ENCODE data around the gene PINK1. TPM values are rescaled to one million over a fixed set of nuclear protein-coding genes. Genes with fewer than 3 reads are reported as not detected.

PINK1 gene
- total and polyA plus RNA-seq, 2 of the 13 experiments (the other 11 are each of a cell fraction or from before 2014, with no cell fraction given) = 15.3 to 16.1 TPM

DNA sequence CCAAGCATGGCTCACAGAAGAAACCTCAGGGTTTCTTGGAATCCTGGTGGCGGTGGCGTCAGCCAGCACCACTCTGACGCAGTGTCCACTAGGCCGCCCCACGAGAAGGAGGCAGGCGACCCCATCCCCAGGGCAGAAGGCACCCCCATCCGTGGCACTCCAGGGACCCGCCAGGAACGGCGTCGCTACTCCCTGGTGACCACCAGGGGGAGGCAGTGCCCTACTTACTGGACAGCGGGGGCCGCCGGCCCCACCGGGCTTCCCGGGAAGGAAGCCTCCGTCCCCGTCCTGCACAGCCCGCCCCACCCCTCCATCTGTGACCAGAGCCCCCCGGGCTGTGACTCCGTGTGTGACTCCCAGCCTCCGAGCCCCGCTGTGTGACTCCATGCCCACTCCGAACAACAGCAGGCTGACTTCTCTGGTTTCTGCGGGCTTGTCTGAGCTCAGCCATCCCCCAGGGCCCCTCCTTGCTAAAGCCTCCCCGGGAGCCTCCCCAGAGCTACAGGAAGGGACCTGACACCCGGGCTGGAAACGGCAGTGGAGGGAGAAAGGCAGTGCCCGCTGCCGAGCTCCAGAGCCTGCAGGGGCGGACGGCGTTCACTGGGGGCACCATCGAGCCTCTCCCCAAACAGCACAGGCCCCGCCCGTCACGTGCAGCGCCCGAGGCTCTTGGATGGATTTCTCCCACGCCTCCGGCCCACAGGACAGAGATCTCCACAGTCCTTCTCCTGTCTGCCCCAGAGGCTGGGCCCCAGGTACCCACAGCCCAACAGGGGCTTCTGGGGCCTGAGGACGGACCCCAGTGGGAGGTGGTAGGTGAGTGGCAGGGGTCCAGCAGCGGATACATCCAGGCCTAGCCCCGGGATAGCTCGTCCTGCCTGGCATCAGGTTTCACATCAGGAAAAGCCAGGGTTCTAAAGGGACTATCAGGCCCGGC, 63.4 kb downstream of the PINK1 start (continued):
- TF ChIP-seq, protein P1, sequence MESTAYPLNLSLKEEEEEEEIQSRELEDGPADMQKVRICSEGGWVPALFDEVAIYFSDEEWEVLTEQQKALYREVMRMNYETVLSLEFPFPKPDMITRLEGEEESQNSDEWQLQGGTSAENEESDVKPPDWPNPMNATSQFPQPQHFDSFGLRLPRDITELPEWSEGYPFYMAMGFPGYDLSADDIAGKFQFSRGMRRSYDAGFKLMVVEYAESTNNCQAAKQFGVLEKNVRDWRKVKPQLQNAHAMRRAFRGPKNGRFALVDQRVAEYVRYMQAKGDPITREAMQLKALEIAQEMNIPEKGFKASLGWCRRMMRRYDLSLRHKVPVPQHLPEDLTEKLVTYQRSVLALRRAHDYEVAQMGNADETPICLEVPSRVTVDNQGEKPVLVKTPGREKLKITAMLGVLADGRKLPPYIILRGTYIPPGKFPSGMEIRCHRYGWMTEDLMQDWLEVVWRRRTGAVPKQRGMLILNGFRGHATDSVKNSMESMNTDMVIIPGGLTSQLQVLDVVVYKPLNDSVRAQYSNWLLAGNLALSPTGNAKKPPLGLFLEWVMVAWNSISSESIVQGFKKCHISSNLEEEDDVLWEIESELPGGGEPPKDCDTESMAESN (CRISPR knock-in tag; conservative IDR thresholded peaks at IDR 0.05) = peak; percentile 66; the same call in 1 of the 2 replicates
- TF ChIP-seq ZFAT (CRISPR knock-in tag; conservative IDR thresholded peaks at IDR 0.05) (no peak), CEBPG (CRISPR knock-in tag; IDR thresholded peaks at IDR 0.05) (no peak), GABPB1 (CRISPR knock-in tag; IDR thresholded peaks at IDR 0.05) (peak; percentile 68), ZNF225 (CRISPR knock-in tag; IDR thresholded peaks at IDR 0.05) (no peak), NR2F1 (CRISPR knock-in tag; IDR thresholded peaks at IDR 0.05) (no peak), ZFYVE20 (CRISPR knock-in tag; IDR thresholded peaks at IDR 0.05; ENCODE audit: borderline replicate concordance, low read depth) (no peak), ZNF781 (CRISPR knock-in tag; IDR thresholded peaks at IDR 0.05; ENCODE audit: borderline replicate concordance, not compliant biosample characterization) (no peak), ZSCAN9 (CRISPR knock-in tag; IDR thresholded peaks at IDR 0.05; ENCODE audit: borderline replicate concordance) (no peak), XRCC5 (optimal IDR thresholded peaks at IDR 0.05; ENCODE audit: low read length) (peak; percentile 63), POLR2AphosphoS2 (IDR thresholded peaks at IDR 0.05; ENCODE audit: low read depth, low read length) (no peak), DR1 (CRISPR knock-in tag; IDR thresholded peaks at IDR 0.05) (peak; percentile 25; the same call in 1 of the 2 replicates), ZNF138 (CRISPR knock-in tag; IDR thresholded peaks at IDR 0.05; ENCODE audit: low read depth) (no peak; the same call in 1 of the 2 replicates)
- TF ChIP-seq, protein P2, sequence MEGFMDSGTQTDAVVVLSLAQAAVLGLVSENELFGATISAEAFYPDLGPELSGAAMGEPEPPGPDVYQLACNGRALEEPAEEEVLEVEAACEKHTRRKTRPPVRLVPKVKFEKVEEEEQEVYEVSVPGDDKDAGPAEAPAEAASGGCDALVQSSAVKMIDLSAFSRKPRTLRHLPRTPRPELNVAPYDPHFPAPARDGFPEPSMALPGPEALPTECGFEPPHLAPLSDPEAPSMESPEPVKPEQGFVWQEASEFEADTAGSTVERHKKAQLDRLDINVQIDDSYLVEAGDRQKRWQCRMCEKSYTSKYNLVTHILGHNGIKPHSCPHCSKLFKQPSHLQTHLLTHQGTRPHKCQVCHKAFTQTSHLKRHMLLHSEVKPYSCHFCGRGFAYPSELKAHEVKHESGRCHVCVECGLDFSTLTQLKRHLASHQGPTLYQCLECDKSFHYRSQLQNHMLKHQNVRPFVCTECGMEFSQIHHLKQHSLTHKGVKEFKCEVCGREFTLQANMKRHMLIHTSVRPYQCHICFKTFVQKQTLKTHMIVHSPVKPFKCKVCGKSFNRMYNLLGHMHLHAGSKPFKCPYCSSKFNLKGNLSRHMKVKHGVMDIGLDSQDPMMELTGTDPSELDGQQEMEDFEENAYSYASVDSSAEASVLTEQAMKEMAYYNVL (CRISPR knock-in tag; IDR thresholded peaks at IDR 0.05; ENCODE audit: borderline replicate concordance) = no peak
- TF ChIP-seq, protein P3, sequence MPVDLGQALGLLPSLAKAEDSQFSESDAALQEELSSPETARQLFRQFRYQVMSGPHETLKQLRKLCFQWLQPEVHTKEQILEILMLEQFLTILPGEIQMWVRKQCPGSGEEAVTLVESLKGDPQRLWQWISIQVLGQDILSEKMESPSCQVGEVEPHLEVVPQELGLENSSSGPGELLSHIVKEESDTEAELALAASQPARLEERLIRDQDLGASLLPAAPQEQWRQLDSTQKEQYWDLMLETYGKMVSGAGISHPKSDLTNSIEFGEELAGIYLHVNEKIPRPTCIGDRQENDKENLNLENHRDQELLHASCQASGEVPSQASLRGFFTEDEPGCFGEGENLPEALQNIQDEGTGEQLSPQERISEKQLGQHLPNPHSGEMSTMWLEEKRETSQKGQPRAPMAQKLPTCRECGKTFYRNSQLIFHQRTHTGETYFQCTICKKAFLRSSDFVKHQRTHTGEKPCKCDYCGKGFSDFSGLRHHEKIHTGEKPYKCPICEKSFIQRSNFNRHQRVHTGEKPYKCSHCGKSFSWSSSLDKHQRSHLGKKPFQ (CRISPR knock-in tag; IDR thresholded peaks at IDR 0.05; ENCODE audit: insufficient replicate concordance) = no peak
- TF ChIP-seq, protein P4, sequence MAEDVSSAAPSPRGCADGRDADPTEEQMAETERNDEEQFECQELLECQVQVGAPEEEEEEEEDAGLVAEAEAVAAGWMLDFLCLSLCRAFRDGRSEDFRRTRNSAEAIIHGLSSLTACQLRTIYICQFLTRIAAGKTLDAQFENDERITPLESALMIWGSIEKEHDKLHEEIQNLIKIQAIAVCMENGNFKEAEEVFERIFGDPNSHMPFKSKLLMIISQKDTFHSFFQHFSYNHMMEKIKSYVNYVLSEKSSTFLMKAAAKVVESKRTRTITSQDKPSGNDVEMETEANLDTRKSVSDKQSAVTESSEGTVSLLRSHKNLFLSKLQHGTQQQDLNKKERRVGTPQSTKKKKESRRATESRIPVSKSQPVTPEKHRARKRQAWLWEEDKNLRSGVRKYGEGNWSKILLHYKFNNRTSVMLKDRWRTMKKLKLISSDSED (CRISPR knock-in tag; IDR thresholded peaks at IDR 0.05) = no peak
- TF ChIP-seq, protein P5, sequence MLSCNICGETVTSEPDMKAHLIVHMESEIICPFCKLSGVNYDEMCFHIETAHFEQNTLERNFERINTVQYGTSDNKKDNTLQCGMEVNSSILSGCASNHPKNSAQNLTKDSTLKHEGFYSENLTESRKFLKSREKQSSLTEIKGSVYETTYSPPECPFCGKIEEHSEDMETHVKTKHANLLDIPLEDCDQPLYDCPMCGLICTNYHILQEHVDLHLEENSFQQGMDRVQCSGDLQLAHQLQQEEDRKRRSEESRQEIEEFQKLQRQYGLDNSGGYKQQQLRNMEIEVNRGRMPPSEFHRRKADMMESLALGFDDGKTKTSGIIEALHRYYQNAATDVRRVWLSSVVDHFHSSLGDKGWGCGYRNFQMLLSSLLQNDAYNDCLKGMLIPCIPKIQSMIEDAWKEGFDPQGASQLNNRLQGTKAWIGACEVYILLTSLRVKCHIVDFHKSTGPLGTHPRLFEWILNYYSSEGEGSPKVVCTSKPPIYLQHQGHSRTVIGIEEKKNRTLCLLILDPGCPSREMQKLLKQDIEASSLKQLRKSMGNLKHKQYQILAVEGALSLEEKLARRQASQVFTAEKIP (CRISPR knock-in tag; IDR thresholded peaks at IDR 0.05; ENCODE audit: borderline replicate concordance) = no peak
- TF ChIP-seq, protein P6, sequence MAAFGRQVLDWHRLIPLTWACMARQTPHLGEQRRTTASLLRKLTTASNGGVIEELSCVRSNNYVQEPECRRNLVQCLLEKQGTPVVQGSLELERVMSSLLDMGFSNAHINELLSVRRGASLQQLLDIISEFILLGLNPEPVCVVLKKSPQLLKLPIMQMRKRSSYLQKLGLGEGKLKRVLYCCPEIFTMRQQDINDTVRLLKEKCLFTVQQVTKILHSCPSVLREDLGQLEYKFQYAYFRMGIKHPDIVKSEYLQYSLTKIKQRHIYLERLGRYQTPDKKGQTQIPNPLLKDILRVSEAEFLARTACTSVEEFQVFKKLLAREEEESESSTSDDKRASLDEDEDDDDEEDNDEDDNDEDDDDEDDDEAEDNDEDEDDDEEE (CRISPR knock-in tag; IDR thresholded peaks at IDR 0.05) = no peak

Data from HepG2 (cell line).